KOPT-K1 (cell line): ENCODE measurements around the gene STOX2.
"Not testable (repeated sequence)": the region's sequence is repeated elsewhere in the genome, so short reads cannot be mapped to it uniquely, and the experiment has no call there.

Experiments used
- H3K27ac ChIP-seq: fragments of 200-600 bp; sonication (generic); 2 replicates; pipeline ENCODE4 v1.5.1; 2016; ENCODE audit warnings: antibody characterized with exemption, mild to moderate bottlenecking, low read depth, low read length; ENCODE audit not compliant: poor library complexity, severe bottlenecking
- H3K36me3 ChIP-seq: fragments of 200-600 bp; sonication (generic); 2 replicates; pipeline ENCODE4 v1.5.1; 2017; ENCODE audit warnings: antibody characterized with exemption, mild to moderate bottlenecking, low read length, moderate library complexity; ENCODE audit not compliant: insufficient read depth
- H3K9me3 ChIP-seq: fragments of 200-600 bp; sonication (generic); 2 replicates; pipeline ENCODE4 v1.5.1; 2017; ENCODE audit warnings: antibody characterized with exemption, low read length, mild to moderate bottlenecking; ENCODE audit not compliant: insufficient read depth, poor library complexity, severe bottlenecking

The STOX2 gene

GRCh38 chr4:184028561-184029374 lies 123.7 kb downstream of the STOX2 start:
- peak overlapping the region; percentile 40 for H3K27ac ChIP-seq
- H3K36me3 ChIP-seq = no peaks in the 10 kb centered on the region
- H3K9me3 ChIP-seq = no peaks in the 10 kb centered on the region

GRCh38 chr4:184030036-184030435 lies 124.9 kb downstream of the STOX2 start:
- no peak overlapping the region for H3K27ac ChIP-seq
- H3K36me3 ChIP-seq = no peaks in the 10 kb centered on the region
- no peaks in the 10 kb centered on the region for H3K9me3 ChIP-seq

GRCh38 chr4:184030764-184031163 lies 125.7 kb downstream of the STOX2 start:
- no peaks in the 10 kb centered on the region for H3K36me3 ChIP-seq
- no peaks in the 10 kb centered on the region for H3K9me3 ChIP-seq
- no peak overlapping the region for H3K27ac ChIP-seq

GRCh38 chr4:184032091-184032490 lies 127.0 kb downstream of the STOX2 start:
- Histone ChIP-seq H3K27ac (no peak overlapping the region), H3K9me3 (no peaks in the 10 kb centered on the region), H3K36me3 (no peaks in the 10 kb centered on the region)

- Histone ChIP-seq H3K27ac (no peak overlapping the region), H3K9me3 (peaks cover 4% of the 10 kb centered on the region), H3K36me3 (no peaks in the 10 kb centered on the region)
These were observed 134.9 kb downstream of the STOX2 start for GRCh38 chr4:184039963-184040383.

GRCh38 chr4:184041156-184041555 lies 136.0 kb downstream of the STOX2 start:
- H3K9me3 ChIP-seq = peaks cover 16% of the 10 kb centered on the region
- no peak overlapping the region for H3K27ac ChIP-seq
- H3K36me3 ChIP-seq = no peaks in the 10 kb centered on the region

GRCh38 chr4:184046148-184046547 lies 141.0 kb downstream of the STOX2 start:
- Histone ChIP-seq H3K36me3 (no peaks in the 10 kb centered on the region), H3K9me3 (peaks cover 24% of the 10 kb centered on the region)

GRCh38 chr4:184051262-184051661 lies 146.2 kb downstream of the STOX2 start:
- H3K27ac ChIP-seq, H3K9me3 ChIP-seq, H3K36me3 ChIP-seq: not testable (repeated sequence)

More at GRCh38 chr4:184046148-184046547, 141.0 kb downstream of the STOX2 start:
- H3K27ac ChIP-seq = no peak overlapping the region

GRCh38 chr4:184052616-184053015 lies 147.5 kb downstream of the STOX2 start:
- Histone ChIP-seq H3K27ac (no peak overlapping the region), H3K36me3 (no peaks in the 10 kb centered on the region), H3K9me3 (no peaks in the 10 kb centered on the region)

GRCh38 chr4:184053434-184053833 lies 148.3 kb downstream of the STOX2 start:
- Histone ChIP-seq H3K9me3 (no peaks in the 10 kb centered on the region), H3K36me3 (no peaks in the 10 kb centered on the region), H3K27ac (no peak overlapping the region)

GRCh38 chr4:184056877-184057276 lies 151.8 kb downstream of the STOX2 start:
- Histone ChIP-seq H3K9me3 (no peaks in the 10 kb centered on the region), H3K36me3 (no peaks in the 10 kb centered on the region), H3K27ac (no peak overlapping the region)

GRCh38 chr4:184058026-184058425 lies 152.9 kb downstream of the STOX2 start:
- no peaks in the 10 kb centered on the region for H3K36me3 ChIP-seq
- no peaks in the 10 kb centered on the region for H3K9me3 ChIP-seq
- H3K27ac ChIP-seq = no peak overlapping the region

- no peaks in the 10 kb centered on the region for H3K9me3 ChIP-seq
- no peaks in the 10 kb centered on the region for H3K36me3 ChIP-seq
- H3K27ac ChIP-seq = no peak overlapping the region
These were observed 154.0 kb downstream of the STOX2 start for GRCh38 chr4:184059099-184059498.

GRCh38 chr4:184061582-184061981 lies 156.5 kb downstream of the STOX2 start:
- Histone ChIP-seq H3K27ac (no peak overlapping the region), H3K9me3 (no peaks in the 10 kb centered on the region), H3K36me3 (no peaks in the 10 kb centered on the region)

GRCh38 chr4:184062769-184063168 lies 157.7 kb downstream of the STOX2 start:
- Histone ChIP-seq H3K27ac (no peak overlapping the region), H3K9me3 (no peaks in the 10 kb centered on the region), H3K36me3 (no peaks in the 10 kb centered on the region)

- Histone ChIP-seq H3K27ac (no peak overlapping the region), H3K9me3 (no peaks in the 10 kb centered on the region), H3K36me3 (no peaks in the 10 kb centered on the region)
These were observed 159.8 kb downstream of the STOX2 start for GRCh38 chr4:184064877-184065276.
